Stimulated activated CD4-positive, alpha-beta T cell treated with anti-CD3 and anti-CD28 coated beads, TNF-alpha, amount 100 ng/mL, for 48 hours (primary cell): ENCODE measurements around the gene CAPN11.

Experiments
- DNase-seq, 3 donors: peaks; one replicate each; pipeline ENCODE4 v3.0.0-alpha.2; 2020; ENCODE audit warnings: low read depth in 3 of 3

The CAPN11 gene

GRCh38 chr6:44158770-44159228 is at the start of gene CAPN11:
Gene CAPN11 (plus strand): TSS chr6:44158820. CDS start chr6:44158849, 29 bp downstream.
- DNase-seq: no peak

GRCh38 chr6:44109212-44109611 is 49.4 kb upstream of the CAPN11 start:
- no peak for DNase-seq

- DNase-seq: no peak
Observed at GRCh38 chr6:44110005-44110676, 48.5 kb upstream of the CAPN11 start.

- DNase-seq: no peak
Observed at GRCh38 chr6:44110966-44111365, 47.7 kb upstream of the CAPN11 start.

GRCh38 chr6:44111434-44112417 is 46.9 kb upstream of the CAPN11 start:
- no peak for DNase-seq

- DNase-seq: no peak
Observed at GRCh38 chr6:44113414-44113813, 45.2 kb upstream of the CAPN11 start.

- DNase-seq: no peak
Observed at GRCh38 chr6:44115866-44116265, 42.8 kb upstream of the CAPN11 start.

- DNase-seq: no peak
Observed at GRCh38 chr6:44116641-44117382, 41.8 kb upstream of the CAPN11 start.

GRCh38 chr6:44117397-44118128 is 41.1 kb upstream of the CAPN11 start:
- DNase-seq: no peak

- no peak for DNase-seq
Observed at GRCh38 chr6:44119704-44120262, 38.8 kb upstream of the CAPN11 start.

GRCh38 chr6:44120692-44121443 is 37.8 kb upstream of the CAPN11 start:
- DNase-seq: no peak

GRCh38 chr6:44122801-44123200 is 35.8 kb upstream of the CAPN11 start:
- DNase-seq: no peak

GRCh38 chr6:44123544-44123943 is 35.1 kb upstream of the CAPN11 start:
- no peak for DNase-seq

- DNase-seq: peak; percentile 71 to 82 (median 75)
Observed at GRCh38 chr6:44126320-44127149, 32.1 kb upstream of the CAPN11 start.

GRCh38 chr6:44127186-44128019 is 31.2 kb upstream of the CAPN11 start, which contains the start of the genes MRPL14 and TMEM63B:
Gene MRPL14 (minus strand): TSS chr6:44127452. CDS start chr6:44116611, 10,841 bp downstream.
Gene TMEM63B (plus strand): TSS chr6:44127554. CDS start chr6:44134585, 7,031 bp downstream.
- peak; percentile 80 to 85 (median 82) for DNase-seq

- no peak for DNase-seq
Observed at GRCh38 chr6:44128020-44128917, 30.4 kb upstream of the CAPN11 start.

GRCh38 chr6:44129841-44130322 is 28.7 kb upstream of the CAPN11 start:
- no peak for DNase-seq
